Measurements from ENCODE around the gene RHBDD3.

GRCh38 chr22:29316141-29316828, 48.5 kb upstream of the RHBDD3 start:
- TF ChIP-seq CTCF (IDR thresholded peaks at IDR 0.05) (no peak), EZH2 (IDR thresholded peaks at IDR 0.05; ENCODE audit: borderline replicate concordance, insufficient read depth, low read depth, low read length, poor library complexity, severe bottlenecking) (no peak)

All from B cell (primary cell).